A549 (cell line): ENCODE data around the gene BABAM2.

Experiments
- BHLHE40 ChIP-seq: IDR thresholded peaks from 2 replicates; pipeline ENCODE4 v1.6.1; 2012; ENCODE audit warnings: low read depth, low read length, inconsistent platforms
- MAZ ChIP-seq: fragments of 150-350 bp; IDR thresholded peaks from 2 replicates; pipeline ENCODE4 v1.6.1; 2014; ENCODE audit warnings: antibody characterized with exemption, low read depth, low read length, borderline replicate concordance
- POLR2A ChIP-seq: IDR thresholded peaks from 2 replicates; pipeline ENCODE4 v1.6.1; 2012; ENCODE audit warnings: mild to moderate bottlenecking, low read length
- RAD21 ChIP-seq, 2 experiments: fragments of >200 bp in 1 of 2; sonication (Bioruptor Twin) in 1 of 2; formaldehyde crosslinking in 1 of 2; IDR thresholded peaks in 1 of 2; conservative IDR thresholded peaks in 1 of 2; 2 replicates in 1 of 2; 3 replicates in 1 of 2; pipeline ENCODE4 v1.6.1; 2012 to 2018; ENCODE audit warnings: inconsistent platforms in 1 of 2
- TF ChIP-seq, protein P1 (sequence below): fragments of >200 bp; sonication (Bioruptor Twin); formaldehyde crosslinking; IDR thresholded peaks from 3 replicates; pipeline ENCODE4 v1.5.1; 2016

DNA sequence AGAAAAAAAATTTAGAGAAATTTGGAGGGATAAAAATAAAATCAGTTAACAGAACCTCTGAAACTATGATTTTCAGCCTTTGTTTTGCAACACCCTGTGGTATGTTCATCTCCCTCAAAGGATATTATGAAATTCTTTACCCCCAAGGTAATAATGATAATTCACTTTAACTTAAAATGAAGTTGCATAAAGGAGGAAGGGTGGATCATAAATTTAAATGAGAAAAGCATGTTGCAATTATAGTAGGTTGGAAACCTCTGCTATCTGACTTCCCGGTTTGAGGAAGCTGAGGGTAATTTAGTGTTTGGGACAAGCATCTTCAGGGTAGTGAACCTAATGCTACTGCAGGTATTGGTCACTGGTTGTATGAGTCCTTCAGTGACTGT is 102.9 kb downstream of the BABAM2 start:
- TF ChIP-seq POLR2A = no peak
- TF ChIP-seq MAZ = no peak
- 0 out of 5 replicates have a peak, but pooled peaks of 1 of the 2 experiments have one; percentile 13 for TF ChIP-seq RAD21 (conservative IDR thresholded peaks at IDR 0.05 in 1 of 2, IDR thresholded peaks at IDR 0.05 in 1 of 2)
- TF ChIP-seq, protein P1, sequence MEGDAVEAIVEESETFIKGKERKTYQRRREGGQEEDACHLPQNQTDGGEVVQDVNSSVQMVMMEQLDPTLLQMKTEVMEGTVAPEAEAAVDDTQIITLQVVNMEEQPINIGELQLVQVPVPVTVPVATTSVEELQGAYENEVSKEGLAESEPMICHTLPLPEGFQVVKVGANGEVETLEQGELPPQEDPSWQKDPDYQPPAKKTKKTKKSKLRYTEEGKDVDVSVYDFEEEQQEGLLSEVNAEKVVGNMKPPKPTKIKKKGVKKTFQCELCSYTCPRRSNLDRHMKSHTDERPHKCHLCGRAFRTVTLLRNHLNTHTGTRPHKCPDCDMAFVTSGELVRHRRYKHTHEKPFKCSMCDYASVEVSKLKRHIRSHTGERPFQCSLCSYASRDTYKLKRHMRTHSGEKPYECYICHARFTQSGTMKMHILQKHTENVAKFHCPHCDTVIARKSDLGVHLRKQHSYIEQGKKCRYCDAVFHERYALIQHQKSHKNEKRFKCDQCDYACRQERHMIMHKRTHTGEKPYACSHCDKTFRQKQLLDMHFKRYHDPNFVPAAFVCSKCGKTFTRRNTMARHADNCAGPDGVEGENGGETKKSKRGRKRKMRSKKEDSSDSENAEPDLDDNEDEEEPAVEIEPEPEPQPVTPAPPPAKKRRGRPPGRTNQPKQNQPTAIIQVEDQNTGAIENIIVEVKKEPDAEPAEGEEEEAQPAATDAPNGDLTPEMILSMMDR = no peak
- TF ChIP-seq BHLHE40 = no peak
